LNCAP (cell line): Measurements from ENCODE around the gene TMEM11.

ENCODE experiments used
- CTCF ChIP-seq: fragments of 450-650 bp; IDR thresholded peaks from 2 replicates; pipeline ENCODE4 v1.5.1; 2017; ENCODE audit warnings: mild to moderate bottlenecking

TMEM11 gene

GRCh38 chr17:21223086-21223485 lies 9.1 kb upstream of the TMEM11 start:
- TF ChIP-seq CTCF, result no peak

DNA sequence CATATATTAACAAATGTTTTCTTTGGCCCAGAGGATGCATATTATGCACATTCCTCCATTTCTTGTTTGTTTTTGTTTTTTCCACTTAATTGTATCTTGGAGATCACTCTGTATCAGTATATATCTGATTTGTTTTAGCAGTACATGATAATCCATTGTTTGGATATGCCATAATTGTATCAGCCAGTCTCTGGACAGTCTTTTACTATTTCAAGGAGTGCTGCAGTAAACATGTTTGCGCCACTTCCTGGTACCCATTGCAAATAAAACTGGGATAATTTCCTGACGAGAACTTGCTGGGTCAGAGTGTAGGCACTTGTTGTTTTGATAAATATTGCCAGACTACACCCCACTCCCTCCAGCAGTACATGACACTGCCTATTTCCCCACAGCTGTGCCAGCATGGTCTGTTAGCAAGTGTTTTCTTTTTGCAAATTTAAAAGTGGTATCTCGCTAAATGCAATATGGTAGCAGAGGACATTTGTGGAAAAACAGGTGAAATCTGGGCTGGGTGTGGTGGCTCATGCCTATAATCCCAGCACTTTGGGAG lies 4.9 kb upstream of the TMEM11 start:
- TF ChIP-seq CTCF, result no peak

DNA sequence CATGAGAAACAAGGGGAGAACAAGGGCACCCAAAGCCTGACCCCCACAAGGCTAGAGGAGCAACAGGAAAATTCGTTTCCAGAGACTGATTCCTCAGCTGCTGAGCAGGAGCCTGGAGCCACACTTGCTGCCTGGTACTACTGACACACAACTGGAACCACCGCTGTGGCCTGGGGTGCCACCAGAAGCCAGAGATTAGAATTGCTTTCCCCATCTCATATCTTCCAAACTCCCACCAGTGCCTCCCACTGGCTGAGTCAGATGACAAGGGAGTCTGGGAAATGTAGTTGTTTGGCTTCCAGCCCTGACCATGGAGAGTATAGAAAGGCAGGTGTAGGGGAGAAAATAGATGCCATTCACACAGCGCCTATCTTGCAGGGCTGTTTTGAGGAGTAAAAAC lies 4.1 kb upstream of the TMEM11 start:
- no peak for TF ChIP-seq CTCF

GRCh38 chr17:21217346-21217745 lies 3.4 kb upstream of the TMEM11 start:
- no peak for TF ChIP-seq CTCF

- no peak for TF ChIP-seq CTCF
These were observed 2.0 kb upstream of the TMEM11 start for GRCh38 chr17:21215935-21216334.

DNA sequence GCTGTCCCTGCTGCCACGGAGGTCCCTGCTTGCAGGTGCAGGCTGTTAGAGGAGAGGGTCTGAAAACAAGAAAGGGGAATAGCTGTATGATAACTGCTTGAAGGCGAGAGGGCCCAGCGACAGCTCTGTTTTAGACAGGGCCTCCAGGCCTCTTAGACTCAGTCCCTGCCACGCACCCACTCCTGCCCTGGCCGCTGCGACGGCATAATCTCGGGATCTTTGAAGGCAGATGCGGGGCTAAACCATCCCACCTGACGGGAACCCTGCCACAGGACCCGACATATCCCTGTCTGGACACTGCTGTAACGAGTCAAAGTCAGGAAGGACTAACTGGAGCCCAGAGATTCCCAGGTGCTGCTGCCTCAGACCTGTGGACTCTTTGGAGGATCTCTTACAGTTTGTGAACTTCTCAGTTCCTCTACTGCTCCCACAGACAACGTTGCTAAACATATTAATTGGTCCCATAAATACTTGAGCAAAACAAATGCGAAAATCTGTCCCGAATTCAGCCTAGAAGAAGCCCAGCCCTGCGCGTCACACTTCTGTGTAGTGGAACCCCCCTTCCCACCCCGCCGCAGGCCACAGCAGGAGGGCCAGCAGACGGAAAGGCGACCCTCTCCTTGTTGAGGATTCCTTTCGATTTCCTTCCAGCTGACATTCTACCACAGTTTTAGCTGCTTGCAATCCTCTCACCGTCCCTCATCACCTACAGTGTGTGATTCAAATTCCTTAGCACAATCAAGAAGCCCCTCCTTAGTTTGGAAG lies 998 bp upstream of the TMEM11 start:
- TF ChIP-seq CTCF, result no peak

GRCh38 chr17:21213638-21214014 lies 335 bp downstream of the TMEM11 start:
- no peak for TF ChIP-seq CTCF
